Neural cell (in vitro differentiated cells): ENCODE data around the gene METTL8. TPM values are rescaled to one million over a fixed set of nuclear protein-coding genes. Genes with fewer than 3 reads are reported as not detected.

Experiments
- H2AFZ ChIP-seq: fragments of 200-600, 300-800 bp; sonication (generic), shearing (Covaris generic); 2 replicates; pipeline ENCODE4 v1.6.0; 2014; ENCODE audit warnings: low read depth, mild to moderate bottlenecking, antibody characterized with exemption, low read length, moderate library complexity
- H3F3A ChIP-seq: fragments of 200-600 bp; shearing (Covaris generic); 2 replicates; pipeline ENCODE4 v1.6.1; 2016; ENCODE audit warnings: mild to moderate bottlenecking, moderate library complexity, mixed read lengths, antibody characterized with exemption, low read length; ENCODE audit not compliant: insufficient read depth, poor library complexity, severe bottlenecking
- H3K27ac ChIP-seq: fragments of 200-600, 300-800 bp; sonication (generic), shearing (Covaris generic); 2 replicates; pipeline ENCODE4 v1.5.1; 2014; ENCODE audit warnings: mild to moderate bottlenecking, low read length, moderate library complexity
- H3K27me3 ChIP-seq: fragments of 300-800, 200-600 bp; sonication (generic), shearing (Covaris generic); 2 replicates; pipeline ENCODE4 v1.6.0; 2014; ENCODE audit warnings: mild to moderate bottlenecking, low read depth, low read length, moderate library complexity; ENCODE audit not compliant: insufficient read depth
- H3K36me3 ChIP-seq: fragments of 300-800, 200-600 bp; sonication (generic), shearing (Covaris generic); 2 replicates; pipeline ENCODE4 v1.5.1; 2014; ENCODE audit warnings: mild to moderate bottlenecking, antibody characterized with exemption, low read length, moderate library complexity; ENCODE audit not compliant: insufficient read depth
- H3K4me2 ChIP-seq: fragments of 300-800, 200-600 bp; sonication (generic), shearing (Covaris generic); 2 replicates; pipeline ENCODE4 v1.6.0; 2014; ENCODE audit warnings: mild to moderate bottlenecking, low read length
- H3K4me3 ChIP-seq: fragments of 300-800, 200-600 bp; sonication (generic), shearing (Covaris generic); 2 replicates; pipeline ENCODE4 v1.5.1; 2014; ENCODE audit warnings: mild to moderate bottlenecking, low read length, moderate library complexity
- H3K79me2 ChIP-seq: fragments of 200-600 bp; shearing (Covaris generic); replicated peaks from 2 replicates; pipeline ENCODE4 v1.6.0; 2014; ENCODE audit warnings: mild to moderate bottlenecking, low read length, moderate library complexity; ENCODE audit not compliant: insufficient read depth
- H3K9ac ChIP-seq: fragments of 300-800, 200-600 bp; sonication (generic), shearing (Covaris generic); 2 replicates; pipeline ENCODE4 v1.6.1; 2016; ENCODE audit warnings: mild to moderate bottlenecking, low read length, mixed read lengths
- H3K9me2 ChIP-seq: fragments of 200-600 bp; shearing (Covaris generic); 2 replicates; pipeline ENCODE4 v1.6.1; 2016; ENCODE audit warnings: mild to moderate bottlenecking, low read length, mixed read lengths; ENCODE audit not compliant: insufficient read depth
- H3K9me3 ChIP-seq: fragments of 200-600, 300-800 bp; sonication (generic), shearing (Covaris generic); 2 replicates; pipeline ENCODE4 v1.6.1; 2016; ENCODE audit warnings: mild to moderate bottlenecking, mixed run types, low read length, moderate library complexity, mixed read lengths
- H4K20me1 ChIP-seq: fragments of 200-600 bp; shearing (Covaris generic); 2 replicates; pipeline ENCODE4 v1.6.1; 2016; ENCODE audit warnings: mild to moderate bottlenecking, mixed run types; ENCODE audit not compliant: insufficient read depth
- EP300 ChIP-seq: fragments of 450-650 bp; conservative IDR thresholded peaks from 2 replicates; pipeline ENCODE4 v1.6.1; 2014; ENCODE audit warnings: antibody characterized with exemption, mild to moderate bottlenecking, moderate library complexity; ENCODE audit not compliant: poor library complexity, severe bottlenecking
- EZH2 ChIP-seq: fragments of 200-600, 300-800 bp; shearing (Covaris generic), sonication (generic); IDR thresholded peaks from 2 replicates; pipeline ENCODE4 v1.6.1; 2014; ENCODE audit warnings: antibody characterized with exemption, low read length, borderline replicate concordance, mild to moderate bottlenecking; ENCODE audit not compliant: insufficient read depth, poor library complexity, severe bottlenecking
- MXI1 ChIP-seq: fragments of 450-650 bp; conservative IDR thresholded peaks from 2 replicates; pipeline ENCODE4 v1.6.1; 2014; ENCODE audit warnings: antibody characterized with exemption, mild to moderate bottlenecking; ENCODE audit not compliant: poor library complexity, severe bottlenecking
- POLR2AphosphoS5 ChIP-seq: IDR thresholded peaks from 2 replicates; pipeline ENCODE4 v1.6.1; 2012
- RAD21 ChIP-seq: fragments of 450-650 bp; conservative IDR thresholded peaks from 2 replicates; pipeline ENCODE4 v1.6.1; 2014; ENCODE audit warnings: antibody characterized with exemption, mild to moderate bottlenecking, moderate library complexity
- REST ChIP-seq: IDR thresholded peaks from 2 replicates; pipeline ENCODE4 v1.6.1; 2012; ENCODE audit warnings: borderline replicate concordance
- SMC3 ChIP-seq: fragments of 450-650 bp; conservative IDR thresholded peaks from 2 replicates; pipeline ENCODE4 v1.6.1; 2014; ENCODE audit warnings: antibody characterized with exemption, mild to moderate bottlenecking, moderate library complexity; ENCODE audit not compliant: poor library complexity
- TAF1 ChIP-seq: IDR thresholded peaks from 2 replicates; pipeline ENCODE4 v1.6.1; 2012; ENCODE audit warnings: low read depth
- polyA plus RNA-seq: library from polyadenylated mRNA; depleted of rRNA; stranded (reverse); fragments of >200 nt; gene quantifications from 2 replicates; pipeline ENCODE4 v1.2.3, GENCODE V29; 2014
- TF ChIP-seq, protein P1 (sequence below): fragments of 450-650 bp; IDR thresholded peaks from 2 replicates; pipeline ENCODE4 v1.5.1; 2014; ENCODE audit warnings: antibody characterized with exemption, mild to moderate bottlenecking, moderate library complexity; ENCODE audit not compliant: poor library complexity, severe bottlenecking

METTL8 gene
- polyA plus RNA-seq, 1 donor from 2014 or later = 13.7 TPM

- peak overlapping the region; percentile 8 for H3K4me2 ChIP-seq
- no peak for TF ChIP-seq TAF1
- TF ChIP-seq, protein P1, sequence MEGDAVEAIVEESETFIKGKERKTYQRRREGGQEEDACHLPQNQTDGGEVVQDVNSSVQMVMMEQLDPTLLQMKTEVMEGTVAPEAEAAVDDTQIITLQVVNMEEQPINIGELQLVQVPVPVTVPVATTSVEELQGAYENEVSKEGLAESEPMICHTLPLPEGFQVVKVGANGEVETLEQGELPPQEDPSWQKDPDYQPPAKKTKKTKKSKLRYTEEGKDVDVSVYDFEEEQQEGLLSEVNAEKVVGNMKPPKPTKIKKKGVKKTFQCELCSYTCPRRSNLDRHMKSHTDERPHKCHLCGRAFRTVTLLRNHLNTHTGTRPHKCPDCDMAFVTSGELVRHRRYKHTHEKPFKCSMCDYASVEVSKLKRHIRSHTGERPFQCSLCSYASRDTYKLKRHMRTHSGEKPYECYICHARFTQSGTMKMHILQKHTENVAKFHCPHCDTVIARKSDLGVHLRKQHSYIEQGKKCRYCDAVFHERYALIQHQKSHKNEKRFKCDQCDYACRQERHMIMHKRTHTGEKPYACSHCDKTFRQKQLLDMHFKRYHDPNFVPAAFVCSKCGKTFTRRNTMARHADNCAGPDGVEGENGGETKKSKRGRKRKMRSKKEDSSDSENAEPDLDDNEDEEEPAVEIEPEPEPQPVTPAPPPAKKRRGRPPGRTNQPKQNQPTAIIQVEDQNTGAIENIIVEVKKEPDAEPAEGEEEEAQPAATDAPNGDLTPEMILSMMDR = no peak
- TF ChIP-seq REST = no peak
- no peak for TF ChIP-seq SMC3
- TF ChIP-seq EP300 = no peak
- TF ChIP-seq EZH2 = no peak
- no peak for TF ChIP-seq MXI1
- TF ChIP-seq RAD21 = no peak
- TF ChIP-seq POLR2AphosphoS5 = no peak
- H3K27ac ChIP-seq = peak overlapping the region; percentile 82
- H3K36me3 ChIP-seq = no peaks in the 10 kb centered on the region
- no peaks in the 10 kb centered on the region for H3K79me2 ChIP-seq
- no peak overlapping the region for H2AFZ ChIP-seq
- H3K9me2 ChIP-seq = no peaks in the 10 kb centered on the region
- H3K9ac ChIP-seq = peak overlapping the region; percentile 44
- no peaks in the 10 kb centered on the region for H3F3A ChIP-seq
- peak overlapping the region; percentile 16 for H3K4me3 ChIP-seq
- H4K20me1 ChIP-seq = no peaks in the 10 kb centered on the region
- no peaks in the 10 kb centered on the region for H3K9me3 ChIP-seq
- H3K27me3 ChIP-seq = no peaks in the 10 kb centered on the region
Measured at GRCh38 chr2:171399292-171399691, 34.5 kb downstream of the METTL8 start.

DNA sequence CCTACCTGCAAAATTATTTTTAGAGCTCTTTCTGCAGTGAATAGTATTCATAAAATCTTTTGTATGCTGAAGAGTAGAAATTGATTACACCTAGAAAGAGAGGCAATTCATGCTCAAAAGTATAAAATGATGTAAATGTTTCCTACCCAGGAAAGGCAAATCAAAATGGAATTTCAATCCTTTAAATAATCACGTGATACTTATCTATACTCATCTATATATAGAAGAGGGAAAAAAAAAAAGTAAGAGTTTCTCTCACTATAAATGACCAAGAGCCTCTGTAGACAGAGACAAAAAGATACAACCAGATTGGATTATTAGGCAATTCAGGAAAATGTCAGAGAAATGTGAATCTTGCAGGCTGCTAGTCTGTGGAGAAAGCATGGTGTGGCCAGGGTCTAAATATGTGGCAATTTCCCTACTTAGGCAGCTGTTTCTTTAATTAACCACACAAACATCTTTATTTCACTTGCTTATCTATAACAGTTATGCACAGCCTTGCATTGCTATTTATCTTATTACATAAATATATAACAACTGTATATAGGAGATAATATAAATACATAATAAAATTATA lies 39.5 kb downstream of the METTL8 start:
- Histone ChIP-seq H3K9me2 (no peaks in the 10 kb centered on the region), H4K20me1 (no peaks in the 10 kb centered on the region), H3K79me2 (no peaks in the 10 kb centered on the region), H2AFZ (no peak overlapping the region), H3K36me3 (no peaks in the 10 kb centered on the region), H3F3A (no peaks in the 10 kb centered on the region), H3K4me2 (peak overlapping the region; percentile 20), H3K27me3 (no peaks in the 10 kb centered on the region), H3K9me3 (no peaks in the 10 kb centered on the region), H3K9ac (peak overlapping the region; percentile 52), H3K27ac (peak overlapping the region; percentile 90), H3K4me3 (peak overlapping the region; percentile 36)
- TF ChIP-seq POLR2AphosphoS5 = no peak
- TF ChIP-seq, protein P1 = no peak
- no peak for TF ChIP-seq SMC3
- TF ChIP-seq REST = no peak
- TF ChIP-seq EZH2 = no peak
- TF ChIP-seq TAF1 = no peak
